Fibroblast of villous mesenchyme (primary cell): ENCODE results near the gene IGF2BP3. TPM values are rescaled to one million over a fixed set of nuclear protein-coding genes. Genes with fewer than 3 reads are reported as not detected.
A peak's percentile ranks its signal among the peaks of the same experiment; 100 is the strongest.
"Not testable (repeated sequence)": the region's sequence is repeated elsewhere in the genome, so short reads cannot be mapped to it uniquely, and the experiment has no call there.

Experiments used
- DNase-seq: peaks from one replicate; pipeline ENCODE4 v3.0.0-alpha.2; 2010; ENCODE audit warnings: low read depth
- H3K4me3 ChIP-seq: 2 replicates; pipeline ENCODE4 v1.5.1; 2011; ENCODE audit warnings: low read depth, mild to moderate bottlenecking, low read length
- total RNA-seq: library from RNA; depleted of rRNA; stranded (reverse); fragments of >200 nt; gene quantifications from 2 replicates; pipeline ENCODE4 v1.2.3, GENCODE V29; 2012
- TF ChIP-seq, protein P1 (sequence below): IDR thresholded peaks from 2 replicates; pipeline ENCODE4 v1.5.1; 2012; ENCODE audit warnings: low read depth, mild to moderate bottlenecking, low read length; ENCODE audit not compliant: insufficient read depth

IGF2BP3 gene
- total RNA-seq: 9.1 and 12.2 TPM in 2 replicates

DNA sequence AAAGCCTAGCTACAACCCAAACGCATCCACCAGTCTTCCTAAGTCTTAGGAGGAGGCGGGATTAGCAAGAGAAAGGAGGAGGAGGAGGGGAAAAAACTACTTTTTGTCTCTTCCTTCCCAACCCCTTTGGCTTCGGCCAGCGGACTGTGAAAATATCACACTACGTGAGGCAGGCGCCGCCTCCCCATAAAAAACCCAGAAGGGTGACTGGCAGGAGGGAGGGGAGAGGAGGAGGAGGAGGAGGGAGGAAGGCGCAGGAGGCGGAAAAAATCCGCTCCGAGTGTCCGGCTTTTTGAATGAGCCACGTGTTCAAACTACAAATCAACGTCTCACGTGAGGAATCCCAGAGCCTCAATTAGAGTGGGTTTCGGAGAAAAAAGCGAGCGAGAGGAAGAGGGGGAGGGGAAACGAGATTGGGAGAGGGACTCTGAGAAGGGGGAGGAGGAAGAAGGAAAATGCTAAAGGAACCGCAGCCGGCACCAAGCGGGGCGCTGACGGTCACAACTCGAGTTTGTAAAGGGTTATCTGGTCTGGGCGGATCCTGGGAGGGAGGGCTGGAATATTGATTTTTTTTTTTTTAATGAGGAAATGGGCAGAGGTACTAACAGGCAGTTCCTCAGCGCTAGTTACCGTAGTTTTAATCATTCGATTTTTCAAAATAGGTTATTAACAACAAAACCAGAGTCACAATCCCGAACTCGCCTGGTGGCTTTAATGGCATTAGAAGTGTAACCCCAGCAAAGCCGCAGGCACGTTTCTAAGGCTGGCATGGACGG lies at the start of gene IGF2BP3:
TSS of gene IGF2BP3 (minus strand) at position 162 of the 776 bp plus-strand sequence. CDS start 381 bp downstream, outside the sequence.
- H3K4me3 ChIP-seq: peak within 1 kb of the TSS; percentile 81
- TF ChIP-seq, protein P1, sequence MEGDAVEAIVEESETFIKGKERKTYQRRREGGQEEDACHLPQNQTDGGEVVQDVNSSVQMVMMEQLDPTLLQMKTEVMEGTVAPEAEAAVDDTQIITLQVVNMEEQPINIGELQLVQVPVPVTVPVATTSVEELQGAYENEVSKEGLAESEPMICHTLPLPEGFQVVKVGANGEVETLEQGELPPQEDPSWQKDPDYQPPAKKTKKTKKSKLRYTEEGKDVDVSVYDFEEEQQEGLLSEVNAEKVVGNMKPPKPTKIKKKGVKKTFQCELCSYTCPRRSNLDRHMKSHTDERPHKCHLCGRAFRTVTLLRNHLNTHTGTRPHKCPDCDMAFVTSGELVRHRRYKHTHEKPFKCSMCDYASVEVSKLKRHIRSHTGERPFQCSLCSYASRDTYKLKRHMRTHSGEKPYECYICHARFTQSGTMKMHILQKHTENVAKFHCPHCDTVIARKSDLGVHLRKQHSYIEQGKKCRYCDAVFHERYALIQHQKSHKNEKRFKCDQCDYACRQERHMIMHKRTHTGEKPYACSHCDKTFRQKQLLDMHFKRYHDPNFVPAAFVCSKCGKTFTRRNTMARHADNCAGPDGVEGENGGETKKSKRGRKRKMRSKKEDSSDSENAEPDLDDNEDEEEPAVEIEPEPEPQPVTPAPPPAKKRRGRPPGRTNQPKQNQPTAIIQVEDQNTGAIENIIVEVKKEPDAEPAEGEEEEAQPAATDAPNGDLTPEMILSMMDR: no peak
- peak; percentile 98 for DNase-seq

DNA sequence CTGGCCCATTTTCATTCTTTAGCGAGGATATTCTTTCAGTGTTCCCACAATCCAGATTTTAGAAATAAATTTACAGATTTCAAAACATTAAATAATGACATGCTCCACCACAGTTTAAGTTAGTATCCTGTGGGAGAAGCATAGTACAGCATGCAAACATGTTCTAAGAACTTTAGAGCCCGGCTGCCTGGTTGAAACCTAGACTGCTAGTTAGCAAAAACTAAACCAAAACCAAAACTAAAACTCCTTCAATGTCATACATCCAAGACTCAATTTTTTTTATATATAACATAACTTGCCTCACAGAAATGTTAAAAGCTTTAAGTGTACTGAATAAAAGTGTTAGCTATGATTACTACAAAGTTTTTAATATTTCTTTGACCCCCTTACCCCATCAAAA lies 44.5 kb upstream of the IGF2BP3 start:
- DNase-seq: no peak
- H3K4me3 ChIP-seq: no peak overlapping the region
- TF ChIP-seq, protein P1: no peak

DNA sequence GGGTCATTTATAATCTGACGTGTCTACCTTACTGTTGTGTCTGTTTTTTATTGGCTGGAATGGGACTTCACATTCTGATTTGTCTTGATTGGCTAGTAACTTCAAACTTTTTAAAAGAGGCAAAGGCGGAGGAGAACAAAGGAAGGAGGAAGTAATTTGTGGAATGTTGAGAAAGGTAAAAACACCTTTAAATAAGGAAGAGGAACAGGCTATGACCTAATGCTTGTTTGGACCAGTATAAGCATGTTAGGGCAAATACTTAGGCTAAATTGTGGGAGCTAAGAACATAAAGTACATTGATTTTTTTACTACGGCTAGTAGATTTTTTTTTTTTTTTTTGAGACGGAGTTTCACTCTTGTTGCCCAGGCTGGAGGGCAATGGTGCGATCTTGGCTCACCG lies 43.5 kb upstream of the IGF2BP3 start:
- not testable (repeated sequence) for H3K4me3 ChIP-seq, DNase-seq

DNA sequence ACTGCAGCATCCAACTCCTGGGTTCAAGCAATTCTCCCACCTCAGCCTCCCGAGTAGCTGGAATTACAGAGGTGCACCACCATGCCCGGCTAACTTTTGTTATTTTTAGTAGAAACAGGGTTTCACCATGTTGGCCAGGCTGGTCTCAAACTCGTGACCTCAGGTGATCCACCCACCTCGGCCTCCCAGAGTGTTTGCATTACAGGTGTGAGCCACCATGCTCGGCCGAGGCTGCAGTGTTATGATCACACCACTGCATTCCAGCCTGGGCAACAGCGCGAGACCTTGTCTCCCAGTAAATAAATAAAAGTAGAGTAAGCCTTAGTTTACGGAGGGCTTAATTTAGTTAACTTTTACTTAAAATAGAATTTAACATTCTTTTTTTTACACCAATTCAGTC lies 23.7 kb upstream of the IGF2BP3 start:
- TF ChIP-seq, protein P1: no peak
- no peak overlapping the region for H3K4me3 ChIP-seq
- DNase-seq: no peak

DNA sequence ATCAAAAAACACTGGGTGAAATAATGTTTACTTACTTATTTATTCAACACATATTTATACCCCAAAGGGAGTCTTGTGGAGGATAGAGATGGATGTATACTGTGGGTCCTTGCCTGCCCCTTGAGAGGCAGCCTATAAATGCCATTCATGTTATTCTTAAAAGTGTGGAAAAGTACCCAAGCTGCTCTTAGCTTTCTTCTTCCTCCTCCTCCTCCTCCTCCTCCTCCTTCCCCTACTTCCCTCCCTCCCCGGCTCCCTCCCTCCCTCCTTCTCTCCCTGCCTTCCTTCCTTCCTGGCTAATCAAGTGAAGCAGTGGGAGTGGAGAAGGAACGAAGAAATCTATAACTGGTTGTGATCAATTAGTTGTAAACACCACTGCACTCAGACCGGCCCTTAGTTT lies 21.2 kb upstream of the IGF2BP3 start:
- peak; percentile 22 for DNase-seq
- peak overlapping the region; percentile 0 for H3K4me3 ChIP-seq
- TF ChIP-seq, protein P1: no peak

DNA sequence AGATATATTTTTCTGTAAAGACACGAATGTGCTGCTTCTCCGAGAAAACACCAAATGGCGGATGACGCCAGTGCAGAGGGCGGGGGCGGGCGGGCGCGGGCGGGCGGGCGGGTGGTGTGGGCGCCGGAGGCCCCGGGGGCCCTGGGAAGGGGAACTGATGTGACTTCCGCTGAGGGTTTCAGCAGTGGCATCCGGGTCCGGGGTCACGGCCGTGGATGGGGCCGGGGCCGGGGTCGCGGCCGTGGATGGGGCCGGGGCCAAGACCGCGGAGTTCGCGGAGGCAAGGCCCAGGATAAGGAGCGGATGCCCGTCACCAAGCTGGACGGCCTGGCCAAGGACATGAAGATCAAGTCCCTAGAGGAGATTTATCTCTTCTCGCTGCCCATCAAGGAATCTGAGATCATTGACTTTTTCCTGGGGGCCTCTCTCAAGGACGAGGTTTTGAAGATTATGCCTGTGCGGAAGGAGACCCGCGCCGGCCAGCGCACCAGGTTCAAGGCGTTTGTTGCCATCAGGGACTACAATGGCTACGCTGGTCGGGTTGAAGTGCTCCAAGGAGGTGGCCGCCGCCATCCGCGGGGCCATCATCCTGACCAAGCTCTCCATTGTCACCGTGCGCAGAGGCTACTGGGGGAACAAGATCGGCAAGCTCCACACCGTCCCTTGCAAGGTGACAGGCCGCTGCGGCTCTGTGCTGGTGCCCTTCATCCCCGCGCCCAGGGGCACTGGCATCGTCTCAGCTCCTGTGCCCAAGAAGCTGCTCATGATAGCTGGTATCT lies 20.3 kb upstream of the IGF2BP3 start:
- TF ChIP-seq, protein P1: no peak
- peak; percentile 41 for DNase-seq
- peak overlapping the region; percentile 54 for H3K4me3 ChIP-seq

DNA sequence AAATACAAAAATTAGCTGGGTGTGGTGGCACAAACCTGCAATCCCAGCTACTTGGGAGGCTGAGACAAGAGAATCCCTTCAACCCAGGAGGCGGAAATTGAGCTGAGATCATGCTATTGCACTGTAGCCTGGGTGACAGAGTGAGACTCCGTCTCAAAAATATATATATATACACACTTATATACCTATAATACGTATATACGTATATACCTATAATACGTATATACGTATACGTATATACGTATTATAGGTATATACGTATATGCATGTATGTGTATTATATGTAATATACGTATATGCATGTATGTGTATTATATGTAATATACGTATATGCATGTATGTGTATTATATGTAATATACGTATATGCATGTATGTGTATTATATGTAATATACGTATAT lies 18.4 kb upstream of the IGF2BP3 start:
- not testable (repeated sequence) for H3K4me3 ChIP-seq, DNase-seq
